HepG2 (cell line): Measurements from ENCODE around the gene ZBTB48. TPM values are rescaled to one million over a fixed set of nuclear protein-coding genes. Genes with fewer than 3 reads are reported as not detected.

Experiments
- AGO2 ChIP-seq: fragments of 200-400 bp; formaldehyde crosslinking; optimal IDR thresholded peaks from 2 replicates; pipeline ENCODE3; 2017; ENCODE audit warnings: mild to moderate bottlenecking, low read depth, low read length, moderate library complexity
- BORCS8-MEF2B ChIP-seq: sonication (generic); formaldehyde crosslinking; IDR thresholded peaks from 2 replicates; pipeline ENCODE4 v1.8.0; 2022; ENCODE audit warnings: mild to moderate bottlenecking, missing genetic modification reagents
- FOXJ3 ChIP-seq: sonication (generic); formaldehyde crosslinking; IDR thresholded peaks from 2 replicates; pipeline ENCODE4 v1.4.0; 2020; ENCODE audit warnings: missing genetic modification reagents, mild to moderate bottlenecking, borderline replicate concordance
- HNF4A ChIP-seq: sonication (generic); formaldehyde crosslinking; IDR thresholded peaks from 2 replicates; pipeline ENCODE4 v1.4.0; 2020; ENCODE audit warnings: missing genetic modification reagents
- HOXD1 ChIP-seq: sonication (generic); formaldehyde crosslinking; IDR thresholded peaks from 2 replicates; pipeline ENCODE4 v1.5.0; 2020; ENCODE audit warnings: missing genetic modification reagents
- KDM4B ChIP-seq: sonication (generic); formaldehyde crosslinking; IDR thresholded peaks from 2 replicates; pipeline ENCODE4 v1.4.0; 2020; ENCODE audit warnings: missing genetic modification reagents
- KLF9 ChIP-seq: IDR thresholded peaks from 2 replicates; pipeline ENCODE4 v1.6.1; 2016; ENCODE audit warnings: low read depth
- MXD4 ChIP-seq: IDR thresholded peaks from 2 replicates; pipeline ENCODE4 v1.6.1; 2016; ENCODE audit warnings: mild to moderate bottlenecking, missing biosample characterization, missing genetic modification reagents
- SMARCC2 ChIP-seq: fragments of 450-650 bp; IDR thresholded peaks from 2 replicates; pipeline ENCODE4 v1.6.1; 2017; ENCODE audit warnings: antibody characterized with exemption, mild to moderate bottlenecking
- TCF7L2 ChIP-seq: IDR thresholded peaks from 2 replicates; pipeline ENCODE4 v1.6.1; 2011; ENCODE audit warnings: mild to moderate bottlenecking, low read depth, low read length, moderate library complexity
- TMF1 ChIP-seq: sonication (generic); formaldehyde crosslinking; IDR thresholded peaks from 2 replicates; pipeline ENCODE4 v1.8.1; 2022; ENCODE audit warnings: low read depth, missing genetic modification reagents
- ZBTB7A ChIP-seq: sonication (generic); formaldehyde crosslinking; IDR thresholded peaks from 2 replicates; pipeline ENCODE4 v1.8.0; 2022; ENCODE audit warnings: mild to moderate bottlenecking, missing genetic modification reagents
- ZFP1 ChIP-seq: IDR thresholded peaks from 2 replicates; pipeline ENCODE4 v1.6.1; 2016
- ZNF34 ChIP-seq: sonication (generic); formaldehyde crosslinking; IDR thresholded peaks from 2 replicates; pipeline ENCODE4 v1.4.0; 2020; ENCODE audit warnings: mild to moderate bottlenecking, missing genetic modification reagents, borderline replicate concordance
- ZNF605 ChIP-seq: sonication (generic); formaldehyde crosslinking; IDR thresholded peaks from 2 replicates; pipeline ENCODE4 v1.8.0; 2022; ENCODE audit warnings: mild to moderate bottlenecking, missing genetic modification reagents
- ZSCAN25 ChIP-seq: sonication (generic); formaldehyde crosslinking; IDR thresholded peaks from 2 replicates; pipeline ENCODE4 v1.8.0; 2022; ENCODE audit warnings: mild to moderate bottlenecking, missing genetic modification reagents
- polyA plus RNA-seq, 8 experiments: library from polyadenylated mRNA; depleted of rRNA in 3 of 8; stranded (reverse) in 7 of 8; unstranded in 1 of 8; fragments of >200 nt; fragmentation: Illumina TruSeq in 4 of 8; extraction: Trizol in 4 of 8; gene quantifications; 2 replicates each; pipeline versions ENCODE4 v1.2.1 to v1.2.3, GENCODE V29; 2011 to 2016; ENCODE audit warnings: low read depth in 4 of 8, missing spikeins in 1 of 8, mixed read lengths in 1 of 8; ENCODE audit not compliant: insufficient read depth in 1 of 8
- total RNA-seq, 5 experiments: library from RNA; depleted of rRNA; stranded (reverse); fragments of >200 nt; fragmentation: Illumina TruSeq; extraction: Trizol; gene quantifications; 2 replicates each; pipeline ENCODE4 v1.2.3, GENCODE V29; 2016; ENCODE audit warnings: low read depth in 1 of 5
- TF ChIP-seq, protein P1 (sequence below): sonication (generic); formaldehyde crosslinking; conservative IDR thresholded peaks from 2 replicates; pipeline ENCODE4 v1.8.0; 2022; ENCODE audit warnings: mild to moderate bottlenecking, moderate library complexity, missing genetic modification reagents
- TF ChIP-seq, protein P2 (sequence below): sonication (generic); formaldehyde crosslinking; IDR thresholded peaks from 2 replicates; pipeline ENCODE4 v1.5.1; 2020; ENCODE audit warnings: missing genetic modification reagents, mild to moderate bottlenecking, borderline replicate concordance
- TF ChIP-seq, protein P3 (sequence below): sonication (generic); formaldehyde crosslinking; IDR thresholded peaks from 2 replicates; pipeline ENCODE4 v1.5.0; 2020; ENCODE audit warnings: mild to moderate bottlenecking, missing genetic modification reagents, borderline replicate concordance

Gene ZBTB48
- total and polyA plus RNA-seq, 2 of the 13 experiments (the other 11 are each of a cell fraction or from before 2014, with no cell fraction given), result 13.0 to 17.1 TPM

DNA sequence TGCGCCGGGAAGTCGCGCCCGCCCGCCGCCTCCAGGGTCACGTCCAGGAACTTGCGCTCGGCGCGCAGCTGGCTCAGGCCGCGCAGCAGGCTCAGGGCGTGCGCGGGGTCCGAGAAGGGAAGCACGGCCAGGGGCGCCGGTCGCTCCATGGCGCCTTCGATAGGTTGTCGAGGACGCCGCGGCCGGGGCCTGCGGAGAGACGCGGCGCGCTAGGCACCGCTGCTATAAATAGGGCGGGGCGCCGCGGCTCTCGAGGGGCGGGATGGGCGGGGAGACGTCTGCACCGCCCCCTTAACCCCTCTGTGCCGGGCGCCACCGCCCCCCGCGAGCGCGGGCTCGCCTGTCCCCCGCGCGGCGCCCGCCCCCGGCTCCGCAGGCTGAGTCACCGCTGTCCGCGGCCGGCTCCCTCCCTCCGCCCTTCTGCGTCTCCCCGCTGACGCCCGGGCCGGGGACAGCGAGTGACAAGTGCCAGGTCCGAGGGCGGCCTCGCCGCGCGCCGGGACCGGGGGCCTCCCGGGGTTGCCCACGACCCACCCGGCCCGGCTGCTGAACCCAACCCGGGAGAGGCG is 23.0 kb downstream of the ZBTB48 start, which contains the start of gene KLHL21 (continued):
- no peak; the same call in 1 of the 2 replicates for TF ChIP-seq KLF9 (CRISPR knock-in tag)
- no peak for TF ChIP-seq ZNF34 (CRISPR knock-in tag)
- TF ChIP-seq, protein P1, sequence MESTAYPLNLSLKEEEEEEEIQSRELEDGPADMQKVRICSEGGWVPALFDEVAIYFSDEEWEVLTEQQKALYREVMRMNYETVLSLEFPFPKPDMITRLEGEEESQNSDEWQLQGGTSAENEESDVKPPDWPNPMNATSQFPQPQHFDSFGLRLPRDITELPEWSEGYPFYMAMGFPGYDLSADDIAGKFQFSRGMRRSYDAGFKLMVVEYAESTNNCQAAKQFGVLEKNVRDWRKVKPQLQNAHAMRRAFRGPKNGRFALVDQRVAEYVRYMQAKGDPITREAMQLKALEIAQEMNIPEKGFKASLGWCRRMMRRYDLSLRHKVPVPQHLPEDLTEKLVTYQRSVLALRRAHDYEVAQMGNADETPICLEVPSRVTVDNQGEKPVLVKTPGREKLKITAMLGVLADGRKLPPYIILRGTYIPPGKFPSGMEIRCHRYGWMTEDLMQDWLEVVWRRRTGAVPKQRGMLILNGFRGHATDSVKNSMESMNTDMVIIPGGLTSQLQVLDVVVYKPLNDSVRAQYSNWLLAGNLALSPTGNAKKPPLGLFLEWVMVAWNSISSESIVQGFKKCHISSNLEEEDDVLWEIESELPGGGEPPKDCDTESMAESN, result 0 out of 2 replicates have a peak, but pooled peaks have one; percentile 59
- TF ChIP-seq ZNF605 (CRISPR knock-in tag), result no peak
- TF ChIP-seq ZBTB7A, result no peak
- TF ChIP-seq, protein P2, sequence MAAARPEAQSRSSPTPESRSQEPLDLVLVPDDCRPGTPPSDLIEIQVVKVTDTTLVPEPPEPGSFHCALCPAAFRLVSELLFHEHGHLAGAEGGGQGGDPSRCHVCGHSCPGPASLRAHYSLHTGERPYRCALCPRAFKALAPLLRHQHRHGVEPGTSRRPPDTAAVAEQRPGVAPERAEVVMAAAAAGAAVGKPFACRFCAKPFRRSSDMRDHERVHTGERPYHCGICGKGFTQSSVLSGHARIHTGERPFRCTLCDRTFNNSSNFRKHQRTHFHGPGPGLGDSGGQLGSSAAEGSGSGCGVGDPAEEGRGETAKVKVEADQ, result no peak; the same call in 1 of the 2 replicates
- TF ChIP-seq, protein P3, sequence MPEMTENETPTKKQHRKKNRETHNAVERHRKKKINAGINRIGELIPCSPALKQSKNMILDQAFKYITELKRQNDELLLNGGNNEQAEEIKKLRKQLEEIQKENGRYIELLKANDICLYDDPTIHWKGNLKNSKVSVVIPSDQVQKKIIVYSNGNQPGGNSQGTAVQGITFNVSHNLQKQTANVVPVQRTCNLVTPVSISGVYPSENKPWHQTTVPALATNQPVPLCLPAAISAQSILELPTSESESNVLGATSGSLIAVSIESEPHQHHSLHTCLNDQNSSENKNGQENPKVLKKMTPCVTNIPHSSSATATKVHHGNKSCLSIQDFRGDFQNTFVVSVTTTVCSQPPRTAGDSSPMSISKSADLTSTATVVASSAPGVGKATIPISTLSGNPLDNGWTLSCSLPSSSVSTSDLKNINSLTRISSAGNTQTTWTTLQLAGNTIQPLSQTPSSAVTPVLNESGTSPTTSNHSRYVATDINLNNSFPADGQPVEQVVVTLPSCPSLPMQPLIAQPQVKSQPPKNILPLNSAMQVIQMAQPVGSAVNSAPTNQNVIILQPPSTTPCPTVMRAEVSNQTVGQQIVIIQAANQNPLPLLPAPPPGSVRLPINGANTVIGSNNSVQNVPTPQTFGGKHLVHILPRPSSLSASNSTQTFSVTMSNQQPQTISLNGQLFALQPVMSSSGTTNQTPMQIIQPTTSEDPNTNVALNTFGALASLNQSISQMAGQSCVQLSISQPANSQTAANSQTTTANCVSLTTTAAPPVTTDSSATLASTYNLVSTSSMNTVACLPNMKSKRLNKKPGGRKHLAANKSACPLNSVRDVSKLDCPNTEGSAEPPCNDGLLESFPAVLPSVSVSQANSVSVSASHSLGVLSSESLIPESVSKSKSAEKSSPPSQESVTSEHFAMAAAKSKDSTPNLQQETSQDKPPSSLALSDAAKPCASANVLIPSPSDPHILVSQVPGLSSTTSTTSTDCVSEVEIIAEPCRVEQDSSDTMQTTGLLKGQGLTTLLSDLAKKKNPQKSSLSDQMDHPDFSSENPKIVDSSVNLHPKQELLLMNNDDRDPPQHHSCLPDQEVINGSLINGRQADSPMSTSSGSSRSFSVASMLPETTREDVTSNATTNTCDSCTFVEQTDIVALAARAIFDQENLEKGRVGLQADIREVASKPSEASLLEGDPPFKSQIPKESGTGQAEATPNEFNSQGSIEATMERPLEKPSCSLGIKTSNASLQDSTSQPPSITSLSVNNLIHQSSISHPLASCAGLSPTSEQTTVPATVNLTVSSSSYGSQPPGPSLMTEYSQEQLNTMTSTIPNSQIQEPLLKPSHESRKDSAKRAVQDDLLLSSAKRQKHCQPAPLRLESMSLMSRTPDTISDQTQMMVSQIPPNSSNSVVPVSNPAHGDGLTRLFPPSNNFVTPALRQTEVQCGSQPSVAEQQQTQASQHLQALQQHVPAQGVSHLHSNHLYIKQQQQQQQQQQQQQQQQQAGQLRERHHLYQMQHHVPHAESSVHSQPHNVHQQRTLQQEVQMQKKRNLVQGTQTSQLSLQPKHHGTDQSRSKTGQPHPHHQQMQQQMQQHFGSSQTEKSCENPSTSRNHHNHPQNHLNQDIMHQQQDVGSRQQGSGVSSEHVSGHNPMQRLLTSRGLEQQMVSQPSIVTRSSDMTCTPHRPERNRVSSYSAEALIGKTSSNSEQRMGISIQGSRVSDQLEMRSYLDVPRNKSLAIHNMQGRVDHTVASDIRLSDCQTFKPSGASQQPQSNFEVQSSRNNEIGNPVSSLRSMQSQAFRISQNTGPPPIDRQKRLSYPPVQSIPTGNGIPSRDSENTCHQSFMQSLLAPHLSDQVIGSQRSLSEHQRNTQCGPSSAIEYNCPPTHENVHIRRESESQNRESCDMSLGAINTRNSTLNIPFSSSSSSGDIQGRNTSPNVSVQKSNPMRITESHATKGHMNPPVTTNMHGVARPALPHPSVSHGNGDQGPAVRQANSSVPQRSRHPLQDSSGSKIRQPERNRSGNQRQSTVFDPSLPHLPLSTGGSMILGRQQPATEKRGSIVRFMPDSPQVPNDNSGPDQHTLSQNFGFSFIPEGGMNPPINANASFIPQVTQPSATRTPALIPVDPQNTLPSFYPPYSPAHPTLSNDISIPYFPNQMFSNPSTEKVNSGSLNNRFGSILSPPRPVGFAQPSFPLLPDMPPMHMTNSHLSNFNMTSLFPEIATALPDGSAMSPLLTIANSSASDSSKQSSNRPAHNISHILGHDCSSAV, result no peak
- no peak for TF ChIP-seq ZSCAN25 (CRISPR knock-in tag)
- TF ChIP-seq HOXD1 (CRISPR knock-in tag), result no peak
- TF ChIP-seq SMARCC2, result no peak
- TF ChIP-seq BORCS8-MEF2B (CRISPR knock-in tag), result peak; percentile 64; the same call in 1 of the 2 replicates
- TF ChIP-seq TMF1 (CRISPR knock-in tag), result no peak
- no peak for TF ChIP-seq ZFP1
- no peak for TF ChIP-seq TCF7L2
- peak; percentile 33; the same call in 1 of the 2 replicates for TF ChIP-seq MXD4 (CRISPR knock-in tag)
- no peak for TF ChIP-seq KDM4B
- no peak for TF ChIP-seq FOXJ3 (CRISPR knock-in tag)
- no peak for TF ChIP-seq HNF4A (CRISPR knock-in tag)
- TF ChIP-seq AGO2, result peak; percentile 61
